GM12878 (cell line): ENCODE data around the gene IGF2BP1. TPM values are rescaled to one million over a fixed set of nuclear protein-coding genes. Genes with fewer than 3 reads are reported as not detected.

Experiments used
- ATAC-seq: fragments of 200-7000 bp; cut with Tn5 transposase; 3 replicates; pipeline ENCODE4 v1.9.1; 2020; ENCODE audit warnings: mild to moderate bottlenecking, moderate library complexity
- BruUV-seq: library from RNA; stranded (reverse); fragments of 400-500 nt; replicated peaks from 2 replicates; lab custom pipeline; 2021; lab: Mats Ljungman, UMichigan
- CTCF ChIA-PET: fragments of 300-600 bp; sonication (Branson Sonifier 250); formaldehyde crosslinking; extraction: SDS; loops from one replicate; lab custom pipeline; 2021; ENCODE audit warnings: inconsistent platforms; lab: Yijun Ruan, JAX
- POLR2A ChIA-PET: fragments of 350-600 bp; formaldehyde crosslinking; extraction: SDS; loops from one replicate; lab custom pipeline; 2021; ENCODE audit warnings: inconsistent platforms; lab: Charles Lee
- RAD21 ChIA-PET: fragments of 300-600 bp; sonication (Branson Sonifier 250); formaldehyde crosslinking; loops from one replicate; lab custom pipeline; 2023; ENCODE audit warnings: antibody characterized with exemption; ENCODE audit not compliant: unreplicated experiment; lab: Charles Lee
- SMC1A ChIA-PET: fragments of 300-600 bp; sonication (Branson Sonifier 250); formaldehyde crosslinking; loops from one replicate; lab custom pipeline; 2023; ENCODE audit not compliant: unreplicated experiment, uncharacterized antibody; lab: Charles Lee
- DNase-seq: peaks from one replicate; pipeline ENCODE4 v3.0.0-alpha.2; 2011; ENCODE audit warnings: low read depth, low spot score
- FAIRE-seq: peaks from 3 replicates; lab custom pipeline; 2011; peaks lifted over from hg19 to GRCh38; lab: Jason Lieb, UNC
- H2AFZ ChIP-seq: 2 replicates; pipeline ENCODE4 v1.6.0; 2011; ENCODE audit warnings: low read depth, low read length, control low read depth; ENCODE audit not compliant: control insufficient read depth
- H3K27ac ChIP-seq: 2 replicates; pipeline ENCODE4 v1.5.1; 2011; ENCODE audit warnings: control low read depth; ENCODE audit not compliant: control insufficient read depth, insufficient read depth
- H3K27me3 ChIP-seq, 2 experiments: replicated peaks in 1 of 2; 2 replicates each; pipeline versions ENCODE4 v1.6.0 to v1.6.1; 2011; ENCODE audit warnings: low read length in 1 of 2; ENCODE audit not compliant: control insufficient read depth in 2 of 2, insufficient read depth in 2 of 2
- H3K36me3 ChIP-seq, 2 experiments: 2 replicates each; pipeline ENCODE4 v1.5.1; 2011; ENCODE audit warnings: low read length in 1 of 2; ENCODE audit not compliant: control insufficient read depth in 2 of 2, insufficient read depth in 2 of 2
- H3K4me1 ChIP-seq: 2 replicates; pipeline ENCODE4 v1.6.1; 2011; ENCODE audit warnings: mild to moderate bottlenecking, low read length, moderate library complexity, mixed read lengths; ENCODE audit not compliant: control insufficient read depth, insufficient read depth
- H3K4me2 ChIP-seq: 2 replicates; pipeline ENCODE4 v1.6.0; 2011; ENCODE audit warnings: control low read depth; ENCODE audit not compliant: control insufficient read depth, insufficient read depth
- H3K4me3 ChIP-seq: fragments of 200-600 bp; sonication (generic); 2 replicates; pipeline ENCODE4 v1.5.1; 2016
- H3K79me2 ChIP-seq: 2 replicates; pipeline ENCODE4 v1.6.0; 2011; ENCODE audit warnings: low read length; ENCODE audit not compliant: control insufficient read depth, insufficient read depth
- H3K9ac ChIP-seq: 2 replicates; pipeline ENCODE4 v1.8.0; 2011; ENCODE audit warnings: low read length, control low read depth, mixed read lengths; ENCODE audit not compliant: control insufficient read depth, insufficient read depth
- H3K9me3 ChIP-seq: replicated peaks from 3 replicates; pipeline ENCODE4 v1.5.1; 2011; ENCODE audit warnings: mild to moderate bottlenecking, low read length; ENCODE audit not compliant: control insufficient read depth, insufficient read depth
- H4K20me1 ChIP-seq: 2 replicates; pipeline ENCODE4 v1.6.0; 2011; ENCODE audit not compliant: control insufficient read depth, insufficient read depth
- CBFB ChIP-seq: IDR thresholded peaks from 2 replicates; pipeline ENCODE4 v1.6.1; 2016; ENCODE audit warnings: antibody characterized with exemption, low read depth
- CREB1 ChIP-seq: IDR thresholded peaks from 2 replicates; pipeline ENCODE4 v1.6.1; 2012; ENCODE audit warnings: low read depth, mild to moderate bottlenecking, inconsistent platforms
- EP300 ChIP-seq, 2 experiments: fragments of 150-350 bp in 1 of 2; IDR thresholded peaks; 2 replicates each; pipeline ENCODE4 v1.6.1; 2011 to 2012; ENCODE audit warnings: low read depth in 2 of 2, low read length in 2 of 2, borderline replicate concordance in 1 of 2, improper control_type of control experiment in 1 of 2, inconsistent platforms in 1 of 2; ENCODE audit not compliant: control insufficient read depth in 1 of 2
- GATAD2B ChIP-seq: fragments of 450-650 bp; conservative IDR thresholded peaks from 2 replicates; pipeline ENCODE4 v1.6.1; 2017; ENCODE audit warnings: low read depth, mild to moderate bottlenecking, moderate library complexity
- HSF1 ChIP-seq: fragments of 150-350 bp; IDR thresholded peaks from 2 replicates; pipeline ENCODE4 v1.6.1; 2014; ENCODE audit warnings: mild to moderate bottlenecking, low read depth, low read length
- IKZF1 ChIP-seq: fragments of 450-650 bp; conservative IDR thresholded peaks from 2 replicates; pipeline ENCODE4 v1.6.1; 2017; ENCODE audit warnings: antibody characterized with exemption, mild to moderate bottlenecking
- MEF2B ChIP-seq: fragments of 450-650 bp; IDR thresholded peaks from 2 replicates; pipeline ENCODE4 v1.6.1; 2018; ENCODE audit warnings: mild to moderate bottlenecking, moderate library complexity; ENCODE audit not compliant: partially characterized antibody, poor library complexity, severe bottlenecking
- MXI1 ChIP-seq: fragments of 150-350 bp; IDR thresholded peaks from 2 replicates; pipeline ENCODE4 v1.6.1; 2011; ENCODE audit warnings: low read depth, mild to moderate bottlenecking, inconsistent platforms, low read length, improper control_type of control experiment
- NR2C1 ChIP-seq: fragments of 450-650 bp; IDR thresholded peaks from 2 replicates; pipeline ENCODE4 v1.6.1; 2017; ENCODE audit warnings: antibody characterized with exemption, mild to moderate bottlenecking, moderate library complexity
- NRF1 ChIP-seq: conservative IDR thresholded peaks from 2 replicates; pipeline ENCODE4 v1.6.1; 2011; ENCODE audit warnings: mild to moderate bottlenecking, low read depth, low read length, improper control_type of control experiment
- RCOR1 ChIP-seq: conservative IDR thresholded peaks from 2 replicates; pipeline ENCODE4 v1.6.1; 2012; ENCODE audit warnings: low read depth, low read length, improper control_type of control experiment
- STAT1 ChIP-seq: fragments of 450-650 bp; conservative IDR thresholded peaks from 2 replicates; pipeline ENCODE4 v1.6.1; 2014; ENCODE audit warnings: antibody characterized with exemption, mild to moderate bottlenecking
- SUPT20H ChIP-seq: IDR thresholded peaks from 2 replicates; pipeline ENCODE4 v1.6.1; 2011; ENCODE audit warnings: low read depth, mild to moderate bottlenecking, low read length, moderate library complexity, borderline replicate concordance; ENCODE audit not compliant: control insufficient read depth
- WGBS: methylation state at CpG from one replicate; pipeline ENCODE4 v1.1.6; 2016; ENCODE audit warnings: low lambda C conversion rate; ENCODE audit not compliant: insufficient replicate concordance, insufficient coverage; ENCODE audit errors: missing lambda C conversion rate; 5-methylcytosine and 5-hydroxymethylcytosine counted together
- in situ Hi-C: fragments of 300-500 bp; cut with MboI; formaldehyde crosslinking; loops from 9 replicates; pipeline ENCODE4 v1.14.3; 2018; ENCODE audit warnings: mixed read lengths
- intact Hi-C: fragments of 100-400 bp; cut with micrococcal nuclease; formaldehyde crosslinking; loops from one replicate; pipeline ENCODE4 v1.14.2; 2022; ENCODE audit not compliant: unreplicated experiment
- polyA plus RNA-seq, 11 experiments: library from polyadenylated mRNA; depleted of rRNA in 4 of 11; unstranded in 6 of 11; stranded (reverse) in 5 of 11; fragments of >200 nt; fragmentation: Nextera tagmentation in 4 of 11; fragmentation: Illumina TruSeq in 1 of 11; extraction: Ambion mirVana in 4 of 11; extraction: Trizol in 1 of 11; gene quantifications; 1 replicate in 1 of 11; 2 replicates in 10 of 11; pipeline versions ENCODE4 v1.2.1 to v1.2.3, GENCODE V29; 2011 to 2016; ENCODE audit warnings: inconsistent platforms in 2 of 11, missing spikeins in 2 of 11, low read depth in 1 of 11
- total RNA-seq, 4 experiments: library from RNA; depleted of rRNA in 3 of 4; stranded (reverse); fragments of >200 nt in 3 of 4; fragmentation: Illumina TruSeq in 1 of 4; extraction: Trizol in 1 of 4; gene quantifications; 2 replicates each; pipeline versions ENCODE4 v1.2.1 to v1.2.3, GENCODE V29; 2013 to 2021

IGF2BP1 gene
- total and polyA plus RNA-seq, 10 of the 15 experiments (the other 5 are each of a cell fraction or from before 2014, with no cell fraction given): 0.04 to 2.4 (median 0.13) TPM; not detected in 1

DNA sequence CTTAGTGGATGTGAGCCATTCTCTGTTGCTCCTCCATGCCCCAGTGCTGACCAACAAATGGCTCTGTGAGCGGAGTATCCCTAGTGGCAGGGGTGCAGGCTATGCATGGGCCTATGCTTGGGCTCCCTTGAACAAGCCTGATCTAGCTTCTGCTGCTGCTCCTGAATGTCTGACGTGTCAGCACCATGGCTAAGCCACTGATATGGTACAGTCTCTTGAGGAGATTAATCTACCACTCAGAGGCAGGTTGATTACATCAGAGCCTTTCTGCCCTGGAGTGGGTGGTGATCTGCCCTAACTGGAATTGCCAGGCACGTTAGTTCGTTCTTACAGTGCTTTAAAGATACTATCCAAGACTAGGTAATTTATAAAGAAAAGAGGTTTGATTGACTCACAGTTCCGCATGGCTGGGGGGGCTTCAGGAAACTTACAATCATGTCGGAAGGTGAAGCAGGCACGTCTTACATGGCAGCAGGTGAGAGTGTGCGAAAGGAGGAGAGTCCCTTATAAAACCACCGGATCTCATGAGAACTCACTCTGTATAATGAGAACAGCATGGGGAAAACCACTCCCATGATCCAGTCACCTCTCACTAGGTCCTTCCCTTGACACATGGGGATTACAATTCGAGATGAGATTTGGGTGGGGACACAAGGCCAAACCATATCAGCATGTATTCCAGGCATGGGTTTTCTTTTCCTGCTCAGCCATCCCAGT lies 93.9 kb downstream of the IGF2BP1 start:
- intact Hi-C loops: no loop called here
- no peak overlapping the region for H3K9ac ChIP-seq
- H3K79me2 ChIP-seq: no peaks in the 10 kb centered on the region
- no peaks in the 10 kb centered on the region for H3K4me1 ChIP-seq
- no peaks in the 10 kb centered on the region for H3K36me3 ChIP-seq
- no peaks in the 10 kb centered on the region; a peak in 1 of 4 replicates for H3K27me3 ChIP-seq
- no peak overlapping the region for H2AFZ ChIP-seq
- no peak overlapping the region for H3K4me2 ChIP-seq
- no peak for TF ChIP-seq IKZF1
- no peak for TF ChIP-seq CBFB
- no peak for TF ChIP-seq CREB1
- no peak for TF ChIP-seq NRF1
- no peak for TF ChIP-seq STAT1
- TF ChIP-seq MXI1: no peak
- no peak for TF ChIP-seq MEF2B
- no peak for TF ChIP-seq HSF1
- TF ChIP-seq NR2C1: no peak
- TF ChIP-seq SUPT20H: no peak
- TF ChIP-seq RCOR1: no peak
- no peak for TF ChIP-seq EP300 (IDR thresholded peaks at IDR 0.05; ENCODE audit: borderline replicate concordance in 1 of 2, control insufficient read depth in 1 of 2, low read depth in 2 of 2, low read length in 2 of 2)
- no peak for TF ChIP-seq GATAD2B
- TF ChIP-seq, all 136 proteins: peak for 0
- H3K27ac ChIP-seq: no peak overlapping the region
- FAIRE-seq (no peak), ATAC-seq (no peak), DNase-seq (no peak)
- no TSS peak for BruUV-seq
- SMC1A ChIA-PET: no interaction called here
- 20% methylated on average over 10 of the region's 10 CpGs for WGBS
- no peaks in the 10 kb centered on the region; the same call in 2 of the 3 replicates for H3K9me3 ChIP-seq
- in situ Hi-C loops: no loop called here
- RAD21 ChIA-PET: no interaction called here
- H3K4me3 ChIP-seq: no peak overlapping the region
- CTCF ChIA-PET: no interaction called here
- POLR2A ChIA-PET: no interaction called here
- no peaks in the 10 kb centered on the region for H4K20me1 ChIP-seq
